ENCODE measurements around the gene CFAP97D2.

GRCh38 chr13:114225610-114226009 is 46.6 kb downstream of the CFAP97D2 start:
- no peak for TF ChIP-seq CTCF (IDR thresholded peaks at IDR 0.05; ENCODE audit: poor library complexity)
- no peak for TF ChIP-seq EZH2 (IDR thresholded peaks at IDR 0.05; ENCODE audit: borderline replicate concordance)
